Right cardiac atrium (tissue), 5 donors: Measurements from ENCODE around the gene PMF1. TPM values are rescaled to one million over a fixed set of nuclear protein-coding genes. Genes with fewer than 3 reads are reported as not detected.

Experiments used
- ATAC-seq, 2 donors: fragments of 200-7000 bp; cut with Tn5 transposase; one replicate each; pipeline versions ENCODE4 v1.8.0 to v1.9.1; 2020; ENCODE audit warnings: moderate library complexity in 2 of 2, mild to moderate bottlenecking in 1 of 2
- DNase-seq, 3 donors: peaks; one replicate each; pipeline ENCODE4 v3.0.0-alpha.2; 2020
- H3K27ac ChIP-seq: one replicate; pipeline ENCODE4 v1.5.1; 2013; ENCODE audit warnings: mild to moderate bottlenecking, low read length, control low read depth, moderate library complexity
- H3K27me3 ChIP-seq: one replicate; pipeline ENCODE4 v1.6.1; 2013; ENCODE audit not compliant: control insufficient read depth, insufficient read depth
- H3K4me1 ChIP-seq: one replicate; pipeline ENCODE4 v1.6.1; 2013; ENCODE audit warnings: low read length; ENCODE audit not compliant: control insufficient read depth, insufficient read depth
- H3K4me3 ChIP-seq: one replicate; pipeline ENCODE4 v1.5.1; 2013; ENCODE audit warnings: low read length, control low read depth
- H3K9me3 ChIP-seq: one replicate; pipeline ENCODE4 v1.6.1; 2013; ENCODE audit warnings: low read length; ENCODE audit not compliant: control insufficient read depth
- WGBS: extraction: QIAGEN DNeasy Blood & Tissue Kit; methylation state at CpG from one replicate; pipeline ENCODE4 v1.1.7; 2013; 5-methylcytosine and 5-hydroxymethylcytosine counted together
- intact Hi-C, 4 donors: fragments of 100-400 bp; cut with DNase I; formaldehyde crosslinking; loops; one replicate each; pipeline versions ENCODE4 v1.11.0 to v1.14.0; 2022 to 2023
- polyA plus RNA-seq: library from polyadenylated mRNA; stranded (reverse); fragments of 200-250 nt; gene quantifications from one replicate; pipeline ENCODE4 v1.2.3, GENCODE V29; 2013
- total RNA-seq, 4 donors: library from RNA; stranded (reverse); fragmentation: NEBNext Ultra II Directional; extraction: Animal tissue kit (Norgen Biotek cat#: 25700); gene quantifications; one replicate each; pipeline ENCODE4 v1.2.1, GENCODE V29; 2021
- donor health status: healthy with polysubstance abuse.
- donor health status: DM: no; HTN: yes; CAD: no.
- donor health status: DM: no; HTN: no; CAD: no.
- donor health status: DM: no; HTN: yes; CAD: no; lungs with severe emphysema.
- donor health status: DM: yes; HTN: yes; CAD: no.

PMF1 gene
- total and polyA plus RNA-seq, 5 donors = 55.3 to 93.6 (median 62.6) TPM

- Histone ChIP-seq H3K4me1 (peaks cover 12% of the 10 kb centered on the region), H3K27me3 (no peaks in the 10 kb centered on the region), H3K27ac (no peak overlapping the region), H3K9me3 (no peaks in the 10 kb centered on the region), H3K4me3 (no peak overlapping the region)
- intact Hi-C loops = no loop called here
- WGBS = 95% methylated on average over 8 of the region's 8 CpGs
- DNase-seq (no peak), ATAC-seq (no peak)
These were observed 73.3 kb downstream of the PMF1 start for GRCh38 chr1:156286061-156286460.

Other genes starting within 250 kb of the PMF1 start
- gene ARHGEF2, start 234.5 kb upstream of the PMF1 start, total RNA-seq = 10 to 100 TPM; 56.6 to 75.7 (median 66.7) TPM
- gene ARHGEF2, start 234.5 kb upstream of the PMF1 start, polyA plus RNA-seq = 34.9 TPM
- 100 to 1,000 TPM in 1 of 4 donors, 10 to 100 TPM in 3; 82.0 to 112 (median 93.1) TPM for gene SSR2, start 192.1 kb upstream of the PMF1 start, total RNA-seq
- 93.3 TPM for gene SSR2, start 192.1 kb upstream of the PMF1 start, polyA plus RNA-seq
- 10 to 100 TPM; 23.9 to 28.7 (median 27.0) TPM for gene UBQLN4, start 159.2 kb upstream of the PMF1 start, total RNA-seq
- gene UBQLN4, start 159.2 kb upstream of the PMF1 start, polyA plus RNA-seq = 13.7 TPM
- 10 to 100 TPM; 43.8 to 55.2 (median 51.5) TPM for gene LAMTOR2, start 158.2 kb upstream of the PMF1 start, total RNA-seq
- 100 TPM for gene LAMTOR2, start 158.2 kb upstream of the PMF1 start, polyA plus RNA-seq
- not detected for gene RAB25, start 151.8 kb upstream of the PMF1 start, total RNA-seq
- gene RAB25, start 151.8 kb upstream of the PMF1 start, polyA plus RNA-seq = 0.07 TPM
- gene MEX3A, start 130.5 kb upstream of the PMF1 start, total RNA-seq = under 1 TPM; 0.17 to 0.33 (median 0.19) TPM
- 0.25 TPM for gene MEX3A, start 130.5 kb upstream of the PMF1 start, polyA plus RNA-seq
- gene LMNA, start 98.3 kb upstream of the PMF1 start, total RNA-seq = 100 to 1,000 TPM; 238 to 451 (median 281) TPM
- gene LMNA, start 98.3 kb upstream of the PMF1 start, polyA plus RNA-seq = 247 TPM
- gene SEMA4A, start 59.4 kb upstream of the PMF1 start, total RNA-seq = 1 to 10 TPM; 2.3 to 3.4 (median 2.7) TPM
- gene SEMA4A, start 59.4 kb upstream of the PMF1 start, polyA plus RNA-seq = 3.7 TPM
- gene SLC25A44, start 18.9 kb upstream of the PMF1 start, total RNA-seq = 10 to 100 TPM; 14.2 to 21.5 (median 15.7) TPM
- gene SLC25A44, start 18.9 kb upstream of the PMF1 start, polyA plus RNA-seq = 8.6 TPM
- gene BGLAP, start 29.2 kb downstream of the PMF1 start, total RNA-seq = under 1 TPM in 3 of 4 donors, not detected in 1; 0.54 to 0.92 (median 0.66) TPM
- gene BGLAP, start 29.2 kb downstream of the PMF1 start, polyA plus RNA-seq = 0.45 TPM
- gene PAQR6, start 35.0 kb downstream of the PMF1 start, total RNA-seq = 1 to 10 TPM in 2 of 4 donors, under 1 TPM in 2; 0.68 to 1.5 (median 0.95) TPM
- gene PAQR6, start 35.0 kb downstream of the PMF1 start, polyA plus RNA-seq = 1.3 TPM
- 10 to 100 TPM; 55.2 to 73.6 (median 62.2) TPM for gene SMG5, start 69.8 kb downstream of the PMF1 start, total RNA-seq
- gene SMG5, start 69.8 kb downstream of the PMF1 start, polyA plus RNA-seq = 55.3 TPM
- 1 to 10 TPM in 3 of 4 donors, under 1 TPM in 1; 0.95 to 2.4 (median 1.9) TPM for gene TMEM79, start 71.3 kb downstream of the PMF1 start, total RNA-seq
- 1.9 TPM for gene TMEM79, start 71.3 kb downstream of the PMF1 start, polyA plus RNA-seq
- gene GLMP, start 82.7 kb downstream of the PMF1 start, total RNA-seq = 10 to 100 TPM; 19.8 to 28.4 (median 25.5) TPM
- 22.0 TPM for gene GLMP, start 82.7 kb downstream of the PMF1 start, polyA plus RNA-seq
- gene VHLL, start 86.3 kb downstream of the PMF1 start, total RNA-seq = not detected
- not detected for gene VHLL, start 86.3 kb downstream of the PMF1 start, polyA plus RNA-seq
- gene CCT3, start 125.3 kb downstream of the PMF1 start, total RNA-seq = 100 to 1,000 TPM; 126 to 151 (median 138) TPM
- 125 TPM for gene CCT3, start 125.3 kb downstream of the PMF1 start, polyA plus RNA-seq
- not detected for gene TSACC, start 125.5 kb downstream of the PMF1 start, total RNA-seq
- gene TSACC, start 125.5 kb downstream of the PMF1 start, polyA plus RNA-seq = 0.38 TPM
- gene RHBG, start 156.2 kb downstream of the PMF1 start, total RNA-seq = not detected
- gene RHBG, start 156.2 kb downstream of the PMF1 start, polyA plus RNA-seq = 0.20 TPM